Right atrium auricular region (tissue), 2 donors: Measurements from ENCODE around the gene SMTNL2. TPM values are rescaled to one million over a fixed set of nuclear protein-coding genes. Genes with fewer than 3 reads are reported as not detected.

ENCODE experiments used
- DNase-seq: peaks from one replicate; pipeline ENCODE4 v3.0.0-alpha.2; 2019; ENCODE audit warnings: low spot score
- H3K27ac ChIP-seq, 2 donors: fragments of 200-600 bp; sonication (generic); 1 replicate in 1 of 2; 2 replicates in 1 of 2; pipeline ENCODE4 v1.5.1; 2016 to 2019
- H3K27me3 ChIP-seq, 2 donors: fragments of 200-600 bp; sonication (generic); one replicate each; pipeline versions ENCODE4 v1.5.1 to v1.6.0; 2017 to 2019
- H3K36me3 ChIP-seq: fragments of 200-600 bp; sonication (generic); one replicate; pipeline ENCODE4 v1.5.1; 2016
- H3K4me1 ChIP-seq, 2 donors: fragments of 200-600 bp; sonication (generic); one replicate each; pipeline versions ENCODE4 v1.5.1 to v1.6.0; 2017 to 2019
- H3K4me3 ChIP-seq, 2 donors: fragments of 200-600 bp; sonication (generic); 1 replicate in 1 of 2; 2 replicates in 1 of 2; pipeline ENCODE4 v1.5.1; 2017 to 2019; ENCODE audit warnings: mild to moderate bottlenecking in 1 of 2, moderate library complexity in 1 of 2
- H3K9me3 ChIP-seq, 2 donors: fragments of 200-600 bp; sonication (generic); one replicate each; pipeline ENCODE4 v1.5.1; 2019
- total RNA-seq, 2 donors: library from RNA; depleted of rRNA; stranded (reverse); fragments of >200 nt; gene quantifications; one replicate each; pipeline ENCODE4 v1.1.0, GENCODE V29; 2016
- TF ChIP-seq, protein P1 (sequence below), 2 donors: fragments of 200-600 bp; sonication (generic); IDR thresholded peaks; one replicate each; pipeline ENCODE4 v1.5.1; 2019; ENCODE audit warnings: antibody characterized with exemption in 2 of 2

SMTNL2 gene
- total RNA-seq, 2 donors from 2014 or later: 21.1 to 41.6 TPM

DNA sequence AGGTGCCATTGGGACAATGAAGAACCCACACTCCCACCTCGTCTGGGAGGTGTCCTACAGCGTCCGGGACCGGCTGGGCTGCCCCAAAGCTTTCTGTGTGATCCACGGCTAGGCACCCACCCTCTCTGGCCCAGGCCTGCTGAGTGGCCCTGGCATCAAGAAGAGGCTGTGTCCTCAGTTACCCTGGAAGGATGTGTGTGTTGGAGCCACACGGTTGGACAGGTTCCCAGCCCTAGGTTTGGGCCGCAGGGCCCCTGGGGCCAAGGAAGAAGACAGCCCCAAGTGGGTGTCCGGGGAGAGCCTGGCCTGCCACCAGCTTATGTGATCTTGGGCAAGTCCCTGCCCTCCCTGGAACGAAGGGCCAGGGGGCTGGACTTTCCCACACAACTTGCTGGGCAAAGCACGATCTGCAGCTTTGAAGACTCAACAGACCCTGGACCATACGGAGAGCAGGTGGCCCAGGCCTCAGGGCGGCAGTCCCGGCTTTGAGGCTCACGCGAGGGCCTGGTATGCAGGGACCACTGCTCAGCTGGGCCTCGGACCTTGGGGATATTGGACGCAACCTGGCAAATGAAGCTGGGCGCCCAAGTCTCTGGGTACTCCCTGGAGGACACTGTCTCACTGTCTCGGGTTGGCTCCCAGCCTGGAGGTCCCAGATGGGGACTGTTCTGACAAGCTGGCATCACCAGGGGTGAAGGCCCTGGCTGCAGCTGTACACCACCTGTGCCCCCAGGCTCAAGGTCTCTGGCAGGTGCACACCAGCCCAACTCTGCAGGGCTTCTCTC lies 46.7 kb upstream of the SMTNL2 start:
- Histone ChIP-seq H3K36me3 (peaks cover 50% of the 10 kb centered on the region), H3K27ac (peak overlapping the region; percentile 54 to 56), H3K27me3 (no peaks in the 10 kb centered on the region), H3K4me1 (peaks cover 0 to 84% of the 10 kb centered on the region in 2 donors), H3K9me3 (no peaks in the 10 kb centered on the region), H3K4me3 (no peak overlapping the region)
- TF ChIP-seq, protein P1, sequence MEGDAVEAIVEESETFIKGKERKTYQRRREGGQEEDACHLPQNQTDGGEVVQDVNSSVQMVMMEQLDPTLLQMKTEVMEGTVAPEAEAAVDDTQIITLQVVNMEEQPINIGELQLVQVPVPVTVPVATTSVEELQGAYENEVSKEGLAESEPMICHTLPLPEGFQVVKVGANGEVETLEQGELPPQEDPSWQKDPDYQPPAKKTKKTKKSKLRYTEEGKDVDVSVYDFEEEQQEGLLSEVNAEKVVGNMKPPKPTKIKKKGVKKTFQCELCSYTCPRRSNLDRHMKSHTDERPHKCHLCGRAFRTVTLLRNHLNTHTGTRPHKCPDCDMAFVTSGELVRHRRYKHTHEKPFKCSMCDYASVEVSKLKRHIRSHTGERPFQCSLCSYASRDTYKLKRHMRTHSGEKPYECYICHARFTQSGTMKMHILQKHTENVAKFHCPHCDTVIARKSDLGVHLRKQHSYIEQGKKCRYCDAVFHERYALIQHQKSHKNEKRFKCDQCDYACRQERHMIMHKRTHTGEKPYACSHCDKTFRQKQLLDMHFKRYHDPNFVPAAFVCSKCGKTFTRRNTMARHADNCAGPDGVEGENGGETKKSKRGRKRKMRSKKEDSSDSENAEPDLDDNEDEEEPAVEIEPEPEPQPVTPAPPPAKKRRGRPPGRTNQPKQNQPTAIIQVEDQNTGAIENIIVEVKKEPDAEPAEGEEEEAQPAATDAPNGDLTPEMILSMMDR (IDR thresholded peaks at IDR 0.05): no peak
- no peak for DNase-seq

DNA sequence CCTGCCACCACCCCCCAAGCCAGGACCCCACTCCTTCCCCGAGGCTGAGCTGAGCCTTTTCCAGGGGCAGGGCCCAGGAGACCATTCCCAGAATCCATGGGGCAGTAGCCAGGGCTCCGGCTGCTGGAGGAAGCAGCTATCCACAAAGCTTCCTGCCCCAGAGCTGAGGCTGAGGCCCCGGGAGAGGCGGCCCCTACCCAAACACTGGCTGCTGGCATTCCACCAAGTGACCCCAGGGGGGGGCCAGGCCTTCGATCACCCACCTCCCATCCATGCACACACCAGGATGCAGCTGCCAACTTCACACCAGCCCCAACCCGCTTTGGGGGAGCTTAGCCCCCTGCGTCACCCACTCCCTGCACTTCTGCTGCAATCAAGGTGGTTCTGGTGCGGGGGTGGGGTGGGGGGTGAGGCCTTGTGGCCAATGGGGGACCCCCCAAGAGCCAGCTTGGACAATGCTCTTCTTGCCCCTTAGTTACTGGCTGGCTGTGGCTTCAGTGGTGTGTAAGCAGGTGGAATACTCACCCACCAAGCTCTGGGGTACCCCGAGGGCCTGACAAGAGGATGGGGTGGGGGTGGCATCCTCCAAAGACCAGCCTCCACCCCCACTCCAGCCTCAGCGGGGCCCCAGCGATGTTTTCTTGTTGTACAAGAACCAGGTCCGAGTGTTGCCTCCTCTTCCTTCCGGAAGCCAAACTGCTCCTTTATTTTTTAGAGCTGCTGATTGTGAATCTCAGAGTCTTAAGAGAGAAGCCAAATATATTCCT lies 45.9 kb upstream of the SMTNL2 start:
- no peak for DNase-seq
- Histone ChIP-seq H3K9me3 (no peaks in the 10 kb centered on the region), H3K27me3 (no peaks in the 10 kb centered on the region), H3K36me3 (peaks cover 57% of the 10 kb centered on the region), H3K4me1 (peaks cover 0 to 77% of the 10 kb centered on the region in 2 donors), H3K4me3 (no peak overlapping the region), H3K27ac (peak overlapping the region; percentile 54 to 56)
- TF ChIP-seq, protein P1 (IDR thresholded peaks at IDR 0.05): no peak

DNA sequence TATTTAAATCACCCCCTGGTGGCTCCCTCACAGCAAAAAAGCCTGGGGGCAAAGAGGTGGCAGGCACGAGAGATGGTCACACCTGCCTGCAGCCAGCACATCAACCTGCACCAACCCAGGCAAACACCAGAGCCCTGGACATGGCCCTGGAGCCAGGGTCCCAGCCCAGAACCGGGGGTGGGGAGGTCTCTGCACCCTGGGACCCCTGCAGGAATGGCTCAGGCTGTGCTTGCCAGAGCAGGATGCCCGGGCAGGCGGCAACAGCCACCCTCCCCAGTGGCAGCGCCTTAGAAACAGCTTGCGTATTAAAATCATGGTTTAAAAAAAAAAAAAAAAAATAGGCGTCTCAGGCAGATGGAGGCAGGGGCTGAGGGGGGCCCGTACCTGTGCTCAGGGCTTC lies 45.3 kb upstream of the SMTNL2 start:
- peaks cover 0 to 71% of the 10 kb centered on the region in 2 donors for H3K4me1 ChIP-seq
- no peak for DNase-seq
- no peak overlapping the region for H3K27ac ChIP-seq
- no peaks in the 10 kb centered on the region for H3K9me3 ChIP-seq
- H3K27me3 ChIP-seq: no peaks in the 10 kb centered on the region
- TF ChIP-seq, protein P1 (IDR thresholded peaks at IDR 0.05): no peak
- no peak overlapping the region for H3K4me3 ChIP-seq
- H3K36me3 ChIP-seq: peaks cover 61% of the 10 kb centered on the region

DNA sequence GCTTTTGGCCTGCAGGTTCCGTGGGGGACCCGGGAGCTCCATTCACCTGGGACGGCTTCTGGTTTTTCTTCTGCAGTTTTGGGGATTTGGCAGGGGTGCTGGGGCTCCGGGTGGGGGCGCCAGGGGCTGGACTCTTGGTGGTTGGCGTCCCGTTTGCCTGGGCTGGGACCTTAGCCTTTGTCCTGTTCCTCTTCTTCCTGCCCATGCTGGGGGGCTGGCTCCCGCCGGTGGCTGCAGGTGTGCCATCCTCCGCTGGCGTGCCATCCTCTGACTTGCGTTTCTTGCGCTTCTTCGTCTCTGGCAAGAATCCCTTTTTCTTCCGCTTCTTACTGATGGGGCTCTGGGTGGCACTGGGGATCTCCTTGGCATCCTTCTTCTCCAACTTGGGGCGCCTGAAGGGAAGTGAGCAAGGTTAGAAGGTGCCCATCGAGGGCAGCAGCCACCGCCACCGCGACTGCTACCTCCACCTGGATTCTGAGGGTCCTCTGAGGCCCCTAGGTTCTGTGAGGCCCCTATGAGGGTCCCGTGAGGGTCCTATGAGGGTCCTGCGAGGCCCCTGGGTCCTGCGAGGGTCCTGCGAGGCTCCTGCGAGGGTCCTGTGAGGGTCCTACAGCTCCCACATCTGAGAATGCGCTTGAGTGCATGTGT lies 44.6 kb upstream of the SMTNL2 start:
- peaks cover 67% of the 10 kb centered on the region for H3K36me3 ChIP-seq
- no peaks in the 10 kb centered on the region for H3K27me3 ChIP-seq
- no peak for DNase-seq
- peaks cover 0 to 64% of the 10 kb centered on the region in 2 donors for H3K4me1 ChIP-seq
- no peak overlapping the region for H3K4me3 ChIP-seq
- H3K27ac ChIP-seq: peak overlapping the region in 1 of 2 donors; percentile 43
- H3K9me3 ChIP-seq: no peaks in the 10 kb centered on the region
- TF ChIP-seq, protein P1 (IDR thresholded peaks at IDR 0.05): no peak

DNA sequence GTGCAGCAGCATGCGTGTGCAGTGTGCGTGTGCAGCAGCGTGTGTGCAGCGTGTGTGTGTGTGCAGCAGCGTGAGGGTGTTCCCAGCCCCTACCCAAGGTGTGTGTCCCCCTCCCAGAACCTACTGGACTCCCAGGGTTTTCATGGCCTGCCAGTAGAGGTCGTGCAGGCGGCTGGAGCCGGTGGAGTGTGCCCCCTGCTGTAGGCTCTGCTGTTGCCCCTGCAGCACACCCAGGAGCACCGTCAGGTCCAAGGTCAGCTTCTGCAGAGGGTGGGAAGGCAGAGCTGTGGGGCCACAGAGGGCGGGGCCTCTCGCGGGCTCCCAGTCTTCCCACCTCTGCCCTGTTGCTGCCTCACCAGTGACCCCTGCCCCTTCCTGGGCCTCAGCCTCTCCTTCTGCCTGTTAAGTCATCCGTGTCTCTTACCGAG lies 44.1 kb upstream of the SMTNL2 start:
- Histone ChIP-seq H3K36me3 (peaks cover 71% of the 10 kb centered on the region), H3K27ac (peak overlapping the region; percentile 35 to 43), H3K27me3 (no peaks in the 10 kb centered on the region), H3K4me3 (no peak overlapping the region), H3K4me1 (peaks cover 0 to 59% of the 10 kb centered on the region in 2 donors), H3K9me3 (no peaks in the 10 kb centered on the region)
- TF ChIP-seq, protein P1 (IDR thresholded peaks at IDR 0.05): peak in 1 of 2 donors; percentile 38
- no peak for DNase-seq
